Dermis lymphatic vessel endothelial cell (primary cell): Measurements from ENCODE around the gene U2AF1L4. TPM values are rescaled to one million over a fixed set of nuclear protein-coding genes. Genes with fewer than 3 reads are reported as not detected.

Experiments
- total RNA-seq: library from RNA; depleted of rRNA; stranded (reverse); fragments of >200 nt; gene quantifications from 2 replicates; pipeline ENCODE4 v1.2.1, GENCODE V29; 2014

Gene U2AF1L4
- total RNA-seq: 2.8 and 3.8 TPM in 2 replicates

GRCh38 chr19:35745328-35746086 is at the start of gene U2AF1L4, which contains the start of gene PSENEN:
TSS of gene U2AF1L4 (minus strand) at chr19:35745418. CDS start at chr19:35745391, 27 bp downstream.
TSS of gene PSENEN (plus strand) at chr19:35745651. CDS start at chr19:35745931, 280 bp downstream.

GRCh38 chr19:35775298-35776101 is 30.3 kb upstream of the U2AF1L4 start, which contains the start of gene ARHGAP33:
TSS of gene ARHGAP33 (plus strand) at chr19:35775564. CDS start at chr19:35775659, 95 bp downstream.

GRCh38 chr19:35757749-35758608 is 12.8 kb upstream of the U2AF1L4 start, which contains the start of gene PROSER3:
TSS of gene PROSER3 (plus strand) at chr19:35758176. CDS start at chr19:35758216, 40 bp downstream.

GRCh38 chr19:35756377-35757230 is 11.4 kb upstream of the U2AF1L4 start, which contains the start of gene HSPB6:
TSS of gene HSPB6 (minus strand) at chr19:35757029. CDS start at chr19:35757008, 21 bp downstream.

GRCh38 chr19:35748106-35749020 is 3.1 kb upstream of the U2AF1L4 start, which contains the start of gene LIN37:
TSS of gene LIN37 (plus strand) at chr19:35748576. CDS start at chr19:35748725, 149 bp downstream.

GRCh38 chr19:35742121-35742724 is 3.0 kb downstream of the U2AF1L4 start, which contains the start of gene IGFLR1:
TSS of gene IGFLR1 (minus strand) at chr19:35742452. CDS start at chr19:35741180, 1,272 bp downstream.

GRCh38 chr19:35717665-35718344 is 27.4 kb downstream of the U2AF1L4 start, which contains the start of gene KMT2B:
TSS of gene KMT2B (plus strand) at chr19:35718003. CDS start at chr19:35718019, 16 bp downstream.

GRCh38 chr19:35704218-35704617 is 41.0 kb downstream of the U2AF1L4 start, which contains the start of gene ZBTB32:
TSS of gene ZBTB32 (plus strand) at chr19:35704558. CDS start at chr19:35714627, 10,069 bp downstream.

Other genes with a start within 250 kb of the U2AF1L4 start
- not detected in 2 replicates for gene DMKN, start 231.8 kb downstream of the U2AF1L4 start, total RNA-seq
- gene SBSN, start 217.1 kb downstream of the U2AF1L4 start, total RNA-seq: not detected in 2 replicates
- gene GAPDHS, start 212.0 kb downstream of the U2AF1L4 start, total RNA-seq: 0.09 TPM in 1 of 2 replicates, not detected in the other
- gene TMEM147, start 199.8 kb downstream of the U2AF1L4 start, total RNA-seq: 48.7 and 50.9 TPM in 2 replicates
- not detected in 2 replicates for gene ATP4A, start 181.8 kb downstream of the U2AF1L4 start, total RNA-seq
- gene PMIS2, start 159.2 kb downstream of the U2AF1L4 start, total RNA-seq: not detected in 2 replicates
- 3.3 and 3.5 TPM in 2 replicates for gene HAUS5, start 132.7 kb downstream of the U2AF1L4 start, total RNA-seq
- 26.0 and 28.3 TPM in 2 replicates for gene RBM42, start 116.4 kb downstream of the U2AF1L4 start, total RNA-seq
- 0.17 and 0.87 TPM in 2 replicates for gene ETV2, start 103.7 kb downstream of the U2AF1L4 start, total RNA-seq
- 292 and 462 TPM in 2 replicates for gene COX6B1, start 97.1 kb downstream of the U2AF1L4 start, total RNA-seq
- gene UPK1A, start 78.9 kb downstream of the U2AF1L4 start, total RNA-seq: not detected in 2 replicates
- not detected in 2 replicates for gene ZBTB32, start 40.9 kb downstream of the U2AF1L4 start, total RNA-seq
- 4.2 and 4.3 TPM in 2 replicates for gene KMT2B, start 27.4 kb downstream of the U2AF1L4 start, total RNA-seq
- 0.34 and 0.65 TPM in 2 replicates for gene IGFLR1, start 3.0 kb downstream of the U2AF1L4 start, total RNA-seq
- 17.0 and 19.9 TPM in 2 replicates for gene PSENEN, start 233 bp upstream of the U2AF1L4 start, total RNA-seq
- gene LIN37, start 3.2 kb upstream of the U2AF1L4 start, total RNA-seq: 4.0 and 4.3 TPM in 2 replicates
- gene HSPB6, start 11.6 kb upstream of the U2AF1L4 start, total RNA-seq: 0.09 and 0.11 TPM in 2 replicates
- 0.95 and 1.1 TPM in 2 replicates for gene PROSER3, start 12.8 kb upstream of the U2AF1L4 start, total RNA-seq
- gene ARHGAP33, start 30.1 kb upstream of the U2AF1L4 start, total RNA-seq: 0.95 and 1.4 TPM in 2 replicates
- not detected in 2 replicates for gene PRODH2, start 67.4 kb upstream of the U2AF1L4 start, total RNA-seq
- not detected in 2 replicates for gene NPHS1, start 107.1 kb upstream of the U2AF1L4 start, total RNA-seq
- gene KIRREL2, start 111.5 kb upstream of the U2AF1L4 start, total RNA-seq: not detected in 2 replicates
- gene APLP1, start 123.2 kb upstream of the U2AF1L4 start, total RNA-seq: 0.98 and 1.8 TPM in 2 replicates
- 2.9 and 3.1 TPM in 2 replicates for gene NFKBID, start 155.1 kb upstream of the U2AF1L4 start, total RNA-seq
- gene HCST, start 157.1 kb upstream of the U2AF1L4 start, total RNA-seq: 0.17 and 0.54 TPM in 2 replicates
- gene TYROBP, start 162.9 kb upstream of the U2AF1L4 start, total RNA-seq: not detected in 2 replicates
- gene LRFN3, start 191.0 kb upstream of the U2AF1L4 start, total RNA-seq: 1.2 and 1.7 TPM in 2 replicates
- gene SDHAF1, start 249.8 kb upstream of the U2AF1L4 start, total RNA-seq: 10.6 and 11.6 TPM in 2 replicates